ENCODE results near the gene PAAF1.

PAAF1 gene

GRCh38 chr11:73962101-73962705 lies 85.4 kb downstream of the PAAF1 start:
- no peak for DNase-seq (ENCODE audit: low read depth)
- TF ChIP-seq CTCF (IDR thresholded peaks at IDR 0.05; ENCODE audit: insufficient read depth, low read depth, low read length, missing control alignments): no peak

DNA sequence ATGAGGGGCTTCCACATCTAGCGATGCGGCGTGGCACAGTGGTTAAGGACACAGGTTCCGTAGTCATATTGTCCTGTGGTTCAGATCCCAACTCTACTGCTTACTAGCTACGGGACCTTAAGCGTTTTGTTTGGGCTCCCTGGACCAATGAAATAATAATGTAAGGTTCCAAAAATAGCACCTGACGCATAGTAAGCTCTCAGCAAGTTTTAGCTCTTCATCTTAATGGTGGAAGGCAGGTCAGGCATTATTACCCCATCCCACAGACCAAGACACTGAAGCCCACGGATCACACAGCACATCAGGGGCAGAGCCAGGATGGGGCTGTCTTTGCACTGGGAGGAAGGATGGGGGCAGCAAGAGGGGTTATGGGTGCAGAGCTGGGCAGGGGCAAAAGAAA lies 87.1 kb downstream of the PAAF1 start:
- DNase-seq (ENCODE audit: low read depth): no peak
- no peak overlapping the region for H3K4me3 ChIP-seq (ENCODE audit: low read length)
- TF ChIP-seq CTCF (IDR thresholded peaks at IDR 0.05; ENCODE audit: insufficient read depth, low read depth, low read length, missing control alignments): no peak

More at GRCh38 chr11:73962101-73962705, 85.4 kb downstream of the PAAF1 start:
- H3K4me3 ChIP-seq (ENCODE audit: low read length): no peak overlapping the region

GRCh38 chr11:73965076-73965763 lies 88.4 kb downstream of the PAAF1 start:
- TF ChIP-seq CTCF (IDR thresholded peaks at IDR 0.05; ENCODE audit: insufficient read depth, low read depth, low read length, missing control alignments): no peak
- no peak for DNase-seq (ENCODE audit: low read depth)
- no peak overlapping the region for H3K4me3 ChIP-seq (ENCODE audit: low read length)

DNA sequence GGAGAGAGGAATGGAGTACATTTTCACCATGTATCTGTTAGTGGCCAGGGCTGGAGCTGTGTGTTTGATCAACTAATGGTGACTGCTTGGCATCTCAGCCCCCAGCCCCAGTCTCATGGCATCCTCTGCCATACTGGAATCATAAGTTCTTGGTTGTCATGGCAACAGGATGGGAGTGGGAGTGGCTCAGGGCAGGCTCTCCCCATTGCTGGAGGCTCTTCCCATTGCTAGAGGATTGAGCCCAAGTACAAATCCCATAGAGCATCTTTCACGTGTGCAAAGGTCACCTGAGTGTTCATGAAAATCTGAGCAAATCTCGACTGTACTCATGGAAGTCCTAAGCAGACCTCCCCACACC lies 88.9 kb downstream of the PAAF1 start:
- no peak overlapping the region for H3K4me3 ChIP-seq (ENCODE audit: low read length)
- DNase-seq (ENCODE audit: low read depth): no peak
- TF ChIP-seq CTCF (IDR thresholded peaks at IDR 0.05; ENCODE audit: insufficient read depth, low read depth, low read length, missing control alignments): no peak

GRCh38 chr11:73968356-73968966 lies 91.7 kb downstream of the PAAF1 start:
- TF ChIP-seq CTCF (IDR thresholded peaks at IDR 0.05; ENCODE audit: insufficient read depth, low read depth, low read length, missing control alignments): no peak
- no peak for DNase-seq (ENCODE audit: low read depth)
- no peak overlapping the region for H3K4me3 ChIP-seq (ENCODE audit: low read length)

DNA sequence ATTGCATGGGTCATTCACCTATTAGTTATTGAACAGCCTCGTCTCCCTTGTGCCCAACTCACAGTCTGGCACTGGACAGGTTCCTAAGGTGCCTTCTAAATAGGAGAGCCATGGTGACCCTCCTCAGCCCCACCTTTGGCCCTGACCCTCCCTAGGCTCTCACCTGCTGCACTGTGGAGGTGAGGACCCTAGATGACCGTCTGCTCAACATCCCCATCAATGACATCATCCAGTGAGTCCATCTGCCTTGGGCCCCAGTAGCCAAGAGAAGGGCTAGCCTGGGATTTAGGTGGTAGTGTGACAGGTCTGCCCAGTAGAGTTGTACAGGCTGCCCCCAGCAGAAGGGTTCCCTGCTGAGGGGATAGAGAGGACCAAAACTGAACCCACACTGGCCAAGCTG lies 92.3 kb downstream of the PAAF1 start:
- no peak overlapping the region for H3K4me3 ChIP-seq (ENCODE audit: low read length)
- TF ChIP-seq CTCF (IDR thresholded peaks at IDR 0.05; ENCODE audit: insufficient read depth, low read depth, low read length, missing control alignments): no peak
- DNase-seq (ENCODE audit: low read depth): no peak
